ENCODE results near the gene ETV6.
A peak's percentile ranks its signal among the peaks of the same experiment; 100 is the strongest.
"Not testable (repeated sequence)": the region's sequence is repeated elsewhere in the genome, so short reads cannot be mapped to it uniquely, and the experiment has no call there.

The ETV6 gene

DNA sequence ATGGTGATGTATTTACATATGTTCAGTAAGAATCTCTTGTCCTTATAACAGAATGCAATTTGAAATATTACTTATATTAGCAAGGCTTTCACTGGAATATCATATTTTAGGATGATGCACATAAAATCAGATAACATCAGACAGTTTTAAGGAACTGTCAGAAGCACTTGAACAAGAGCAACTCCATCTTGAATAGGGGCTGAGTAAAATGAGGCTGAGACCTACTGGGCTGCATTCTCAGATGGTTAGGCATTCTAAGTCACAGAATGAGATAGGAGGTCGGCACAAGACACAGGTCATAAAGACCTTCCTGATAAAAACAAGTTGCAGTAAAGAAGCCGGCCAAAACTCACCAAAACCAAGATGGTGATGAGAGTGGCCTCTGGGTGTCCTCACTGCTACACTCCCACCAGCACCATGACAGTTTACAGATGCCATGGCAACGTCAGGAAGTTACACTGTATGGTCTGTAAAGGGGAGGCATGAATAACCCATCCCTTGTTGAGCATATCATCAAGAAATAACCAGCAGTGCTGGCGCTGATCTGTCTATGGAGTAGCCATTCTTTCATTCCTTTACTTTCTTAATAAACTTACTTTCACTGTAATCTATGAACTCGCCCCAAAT is 27.6 kb upstream of the ETV6 start:
- DNase-seq (ENCODE audit: extremely low read depth, low read depth): no peak

DNA sequence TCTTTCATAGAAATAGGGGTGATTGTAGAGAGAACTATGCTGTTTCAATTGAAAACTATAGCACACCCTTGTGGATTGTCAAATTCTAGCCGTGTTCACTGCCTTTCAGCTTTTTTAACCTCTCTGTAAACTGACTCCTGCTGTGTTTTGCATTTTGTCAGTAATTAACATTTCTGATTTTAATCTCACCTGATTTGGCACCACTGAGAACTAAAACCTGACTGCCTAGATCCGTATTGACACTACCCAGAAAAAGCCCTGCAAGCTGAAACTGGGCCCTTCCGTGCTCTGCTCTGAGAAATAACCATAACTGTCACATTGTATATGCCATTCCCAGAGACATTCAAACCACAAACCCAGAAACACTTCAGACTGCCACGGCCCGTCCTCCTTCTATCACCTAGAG is 26.6 kb upstream of the ETV6 start:
- TF ChIP-seq, protein P1, sequence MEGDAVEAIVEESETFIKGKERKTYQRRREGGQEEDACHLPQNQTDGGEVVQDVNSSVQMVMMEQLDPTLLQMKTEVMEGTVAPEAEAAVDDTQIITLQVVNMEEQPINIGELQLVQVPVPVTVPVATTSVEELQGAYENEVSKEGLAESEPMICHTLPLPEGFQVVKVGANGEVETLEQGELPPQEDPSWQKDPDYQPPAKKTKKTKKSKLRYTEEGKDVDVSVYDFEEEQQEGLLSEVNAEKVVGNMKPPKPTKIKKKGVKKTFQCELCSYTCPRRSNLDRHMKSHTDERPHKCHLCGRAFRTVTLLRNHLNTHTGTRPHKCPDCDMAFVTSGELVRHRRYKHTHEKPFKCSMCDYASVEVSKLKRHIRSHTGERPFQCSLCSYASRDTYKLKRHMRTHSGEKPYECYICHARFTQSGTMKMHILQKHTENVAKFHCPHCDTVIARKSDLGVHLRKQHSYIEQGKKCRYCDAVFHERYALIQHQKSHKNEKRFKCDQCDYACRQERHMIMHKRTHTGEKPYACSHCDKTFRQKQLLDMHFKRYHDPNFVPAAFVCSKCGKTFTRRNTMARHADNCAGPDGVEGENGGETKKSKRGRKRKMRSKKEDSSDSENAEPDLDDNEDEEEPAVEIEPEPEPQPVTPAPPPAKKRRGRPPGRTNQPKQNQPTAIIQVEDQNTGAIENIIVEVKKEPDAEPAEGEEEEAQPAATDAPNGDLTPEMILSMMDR (IDR thresholded peaks at IDR 0.05; ENCODE audit: low read depth, low read length): peak; percentile 20
- no peak for DNase-seq (ENCODE audit: extremely low read depth, low read depth)

More for the DNA sequence above, 27.6 kb upstream of the ETV6 start:
- TF ChIP-seq, protein P1 (IDR thresholded peaks at IDR 0.05; ENCODE audit: low read depth, low read length): no peak; the same call in 1 of the 2 replicates

DNA sequence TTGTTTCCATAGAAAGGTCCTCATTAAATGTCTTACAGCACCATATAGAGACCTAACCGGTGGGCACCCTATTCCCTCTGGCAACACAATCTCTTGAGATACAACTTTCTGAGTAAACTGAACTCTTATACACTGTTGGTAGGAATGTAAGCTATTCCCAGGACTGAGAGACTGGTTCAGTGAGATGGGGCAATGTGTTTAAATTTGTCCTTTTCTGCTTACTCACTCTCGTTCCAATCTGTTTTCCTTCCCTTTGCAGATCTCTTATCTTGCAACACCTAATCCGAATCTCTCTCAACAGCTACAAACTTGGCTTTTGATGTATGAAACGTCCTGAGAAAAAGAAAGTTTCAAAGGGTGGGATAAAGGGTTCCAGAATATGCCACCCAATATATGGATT is 26.1 kb upstream of the ETV6 start:
- DNase-seq (ENCODE audit: extremely low read depth, low read depth): no peak
- TF ChIP-seq, protein P1 (IDR thresholded peaks at IDR 0.05; ENCODE audit: low read depth, low read length): no peak

DNA sequence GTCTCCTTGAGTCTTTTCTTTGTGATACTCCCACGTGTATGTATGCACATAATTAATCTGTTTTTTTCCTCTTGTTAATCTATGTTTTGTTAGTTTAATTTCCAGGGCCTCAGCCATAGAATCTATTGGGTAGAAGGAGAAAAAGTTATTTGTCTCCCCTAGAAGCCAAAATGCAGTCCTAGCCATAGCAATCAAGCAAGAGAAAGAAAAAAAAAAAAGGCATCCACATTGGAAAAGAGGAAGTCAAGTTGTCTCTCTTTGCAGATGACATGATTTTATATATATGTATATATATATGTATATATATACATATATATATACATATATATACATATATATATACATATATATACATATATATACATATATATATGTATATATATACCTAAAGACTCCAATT is 25.4 kb upstream of the ETV6 start:
- no peak for DNase-seq (ENCODE audit: extremely low read depth, low read depth)
- TF ChIP-seq, protein P1 (IDR thresholded peaks at IDR 0.05; ENCODE audit: low read depth, low read length): no peak

DNA sequence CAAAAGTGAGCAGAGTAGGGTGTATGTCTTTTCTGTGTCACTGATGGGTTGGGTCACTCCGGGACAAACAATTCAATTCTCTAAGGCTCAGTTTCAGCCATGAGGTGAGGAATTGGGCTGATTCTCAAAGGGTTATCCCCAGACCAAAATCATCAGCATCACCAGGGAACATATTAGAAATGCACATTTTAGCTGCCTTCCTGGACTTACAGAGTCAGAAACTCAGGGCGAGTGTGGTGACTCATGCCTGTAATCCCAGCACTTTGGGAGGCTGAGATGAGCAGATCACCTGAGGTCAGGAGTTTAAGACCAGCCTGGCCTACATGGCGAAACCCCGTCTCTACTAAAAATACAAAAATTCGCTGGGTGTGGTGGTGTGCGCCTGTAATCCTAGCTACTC is 21.8 kb upstream of the ETV6 start:
- not testable (repeated sequence) for DNase-seq (ENCODE audit: extremely low read depth, low read depth)

DNA sequence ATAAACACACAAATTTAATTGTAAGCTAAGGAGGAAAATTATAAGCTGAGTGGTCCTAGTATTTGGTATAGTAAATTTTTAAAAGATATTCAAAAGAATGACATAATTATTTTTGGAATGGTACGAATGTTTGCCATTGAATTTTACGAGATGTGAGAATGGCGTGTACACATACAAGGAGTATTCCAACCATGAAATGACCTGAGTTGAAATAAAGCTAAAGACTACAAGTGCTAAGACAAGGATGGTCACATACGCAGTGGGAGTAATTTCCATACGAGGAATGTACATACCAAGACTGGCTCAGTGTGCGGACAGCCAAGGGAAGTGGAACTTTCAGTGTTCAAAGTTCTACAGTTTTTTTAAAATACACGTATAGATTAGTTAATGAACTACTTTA is 21.1 kb upstream of the ETV6 start:
- no peak for DNase-seq (ENCODE audit: extremely low read depth, low read depth)
- TF ChIP-seq, protein P1 (IDR thresholded peaks at IDR 0.05; ENCODE audit: low read depth, low read length): no peak

DNA sequence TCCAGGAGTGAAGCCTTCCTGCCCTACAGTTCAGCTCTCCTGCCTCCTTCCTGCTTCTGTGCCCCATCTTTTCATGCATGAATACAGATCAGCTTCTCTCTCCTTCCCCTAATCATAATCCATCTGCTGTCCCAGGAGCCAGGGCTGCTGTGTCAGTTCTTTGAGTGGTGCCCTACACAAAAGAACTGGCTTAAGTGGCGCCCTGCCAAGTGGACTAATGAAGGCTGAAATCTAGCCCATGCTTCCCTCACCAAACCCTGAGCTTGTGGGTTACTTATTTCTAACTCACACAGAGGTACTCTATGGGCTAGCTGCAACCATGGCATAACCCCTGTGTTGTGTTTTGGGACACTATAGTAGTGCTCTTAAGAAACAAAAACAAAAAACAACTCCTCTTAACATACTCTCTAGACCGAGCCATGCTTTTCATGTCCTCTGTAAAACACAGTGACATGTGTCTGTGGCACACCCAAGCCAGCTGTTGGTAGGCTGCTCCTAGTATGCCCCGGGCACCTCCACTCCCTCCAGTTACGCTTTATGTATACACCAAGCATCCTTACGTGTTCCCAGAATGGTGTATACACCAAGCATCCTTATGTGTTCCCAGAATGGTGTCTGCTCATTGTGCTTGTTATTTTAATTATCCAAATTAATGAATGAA is 19.3 kb upstream of the ETV6 start:
- DNase-seq (ENCODE audit: extremely low read depth, low read depth): no peak
- TF ChIP-seq, protein P1 (IDR thresholded peaks at IDR 0.05; ENCODE audit: low read depth, low read length): no peak

DNA sequence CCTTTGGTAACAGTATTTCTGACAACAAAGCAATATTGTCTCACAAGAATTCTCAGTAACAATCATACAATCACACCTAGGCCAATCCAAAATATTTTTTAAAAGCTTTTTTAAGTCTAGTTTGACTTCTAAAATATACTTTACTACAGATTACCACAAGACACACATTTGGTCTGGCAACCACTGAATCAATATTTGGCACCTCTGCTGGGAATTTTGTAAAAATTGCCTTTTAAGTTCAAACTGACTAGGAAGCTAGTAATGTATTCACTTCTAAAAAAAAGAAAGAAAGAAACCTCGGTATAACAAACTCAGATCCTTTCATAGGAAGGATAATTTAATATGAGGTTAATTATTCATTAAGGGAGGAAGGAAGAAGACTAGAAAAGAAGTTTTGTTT is 18.2 kb upstream of the ETV6 start:
- no peak for DNase-seq (ENCODE audit: extremely low read depth, low read depth)
- TF ChIP-seq, protein P1 (IDR thresholded peaks at IDR 0.05; ENCODE audit: low read depth, low read length): no peak

DNA sequence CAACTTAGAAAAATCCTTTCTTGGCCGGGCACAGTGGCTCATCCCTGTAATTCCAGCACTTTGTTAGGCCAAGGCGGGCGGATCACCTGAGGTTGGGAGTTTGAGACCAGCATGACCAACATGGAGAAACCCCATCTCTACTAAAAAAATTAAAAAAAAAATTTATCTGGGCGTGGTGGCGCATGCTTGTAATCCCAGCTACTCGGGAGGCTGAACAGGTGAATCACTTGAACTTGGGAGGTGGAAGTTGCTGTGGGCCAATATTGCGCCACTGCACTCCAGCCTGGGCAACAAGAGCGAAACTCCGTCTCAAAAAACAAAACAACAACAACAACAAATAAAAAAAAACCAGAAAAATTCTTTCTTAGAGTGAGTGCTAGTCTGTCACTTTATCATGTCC is 17.6 kb upstream of the ETV6 start:
- DNase-seq (ENCODE audit: extremely low read depth, low read depth): not testable (repeated sequence)

Measured in AG09319 (cell line).